DOHH2 (cell line): ENCODE data around the gene MACROD2.
"Not testable (repeated sequence)": the region's sequence is repeated elsewhere in the genome, so short reads cannot be mapped to it uniquely, and the experiment has no call there.

ENCODE experiments used
- H3F3A ChIP-seq: fragments of 200-600 bp; sonication (generic), shearing (Covaris generic); 2 replicates; pipeline ENCODE4 v1.6.0; 2016; ENCODE audit warnings: antibody characterized with exemption, mild to moderate bottlenecking; ENCODE audit not compliant: control insufficient read depth, insufficient read depth
- H3K27ac ChIP-seq: fragments of 200-600 bp; sonication (generic); 2 replicates; pipeline ENCODE4 v1.5.1; 2014; ENCODE audit warnings: low read depth, mild to moderate bottlenecking, low read length, moderate library complexity
- H3K27me3 ChIP-seq: fragments of 200-600 bp; sonication (generic); 2 replicates; pipeline ENCODE4 v1.6.1; 2014; ENCODE audit warnings: mild to moderate bottlenecking, low read length, mixed read lengths; ENCODE audit not compliant: control insufficient read depth
- H3K36me3 ChIP-seq: fragments of 200-600 bp; sonication (generic); 2 replicates; pipeline ENCODE4 v1.6.1; 2014; ENCODE audit warnings: mild to moderate bottlenecking, low read length, moderate library complexity, mixed read lengths; ENCODE audit not compliant: control insufficient read depth
- H3K4me1 ChIP-seq: fragments of 200-600 bp; sonication (generic); 2 replicates; pipeline ENCODE4 v1.6.1; 2014; ENCODE audit warnings: mild to moderate bottlenecking, low read length, mixed read lengths; ENCODE audit not compliant: control insufficient read depth
- H3K4me2 ChIP-seq: fragments of 200-600 bp; sonication (generic); 2 replicates; pipeline ENCODE4 v1.6.0; 2014; ENCODE audit warnings: mild to moderate bottlenecking, low read length, moderate library complexity
- H3K4me3 ChIP-seq: fragments of 200-600 bp; sonication (generic); 2 replicates; pipeline ENCODE4 v1.5.1; 2014; ENCODE audit warnings: mild to moderate bottlenecking, low read length, mixed read lengths
- H3K79me2 ChIP-seq: fragments of 200-600 bp; sonication (generic); 2 replicates; pipeline ENCODE4 v1.6.1; 2014; ENCODE audit warnings: mild to moderate bottlenecking, low read length, mixed read lengths; ENCODE audit not compliant: control insufficient read depth
- H3K9me2 ChIP-seq: fragments of 200-600 bp; sonication (generic); replicated peaks from 2 replicates; pipeline ENCODE4 v1.6.1; 2014; ENCODE audit warnings: mild to moderate bottlenecking, low read length, mixed read lengths; ENCODE audit not compliant: control insufficient read depth
- H3K9me3 ChIP-seq: fragments of 200-600 bp; sonication (generic); 2 replicates; pipeline ENCODE4 v1.6.1; 2014; ENCODE audit warnings: antibody characterized with exemption, low read length, mixed read lengths; ENCODE audit not compliant: control insufficient read depth, insufficient read depth
- H4K20me1 ChIP-seq: fragments of 200-600 bp; sonication (generic); 2 replicates; pipeline ENCODE4 v1.6.0; 2014; ENCODE audit warnings: low read depth, mild to moderate bottlenecking, antibody characterized with exemption, low read length, moderate library complexity; ENCODE audit not compliant: control insufficient read depth, insufficient read depth
- EZH2phosphoT487 ChIP-seq: fragments of 200-600 bp; sonication (generic); IDR thresholded peaks from 2 replicates; pipeline ENCODE4 v1.6.1; 2017; ENCODE audit warnings: borderline replicate concordance, mild to moderate bottlenecking, antibody characterized with exemption, low read length, moderate library complexity, mixed read lengths
- TF ChIP-seq, protein P1 (sequence below): fragments of 200-600 bp; sonication (generic); IDR thresholded peaks from one replicate; pipeline ENCODE4 v1.5.1; 2014; ENCODE audit warnings: antibody characterized with exemption, mild to moderate bottlenecking, low read depth, low read length; ENCODE audit not compliant: poor library complexity, severe bottlenecking

Gene MACROD2

DNA sequence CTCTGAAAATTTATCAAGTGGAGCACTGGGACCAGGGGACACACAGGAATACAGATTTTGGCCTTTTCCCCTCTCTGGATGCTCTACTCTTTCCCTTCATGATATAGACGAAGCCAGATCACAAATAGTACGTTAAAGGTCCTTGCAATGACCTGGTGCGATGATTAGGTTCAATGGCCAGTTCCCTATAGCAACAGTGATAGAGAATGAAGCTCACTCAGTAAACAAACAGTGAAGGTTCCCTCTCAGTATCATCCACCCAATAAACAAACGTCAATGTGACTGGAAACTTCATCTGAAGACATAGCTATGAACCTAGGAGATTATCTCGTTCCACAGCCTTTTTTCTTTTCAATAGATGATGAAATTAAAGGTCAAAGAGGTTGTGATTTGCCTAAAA lies 1981.7 kb downstream of the MACROD2 start:
- Histone ChIP-seq H3F3A (no peaks in the 10 kb centered on the region), H3K79me2 (no peaks in the 10 kb centered on the region), H3K9me3 (no peaks in the 10 kb centered on the region), H3K4me1 (no peaks in the 10 kb centered on the region), H3K27me3 (no peaks in the 10 kb centered on the region), H3K36me3 (no peaks in the 10 kb centered on the region), H3K9me2 (no peaks in the 10 kb centered on the region), H3K27ac (no peak overlapping the region), H4K20me1 (no peaks in the 10 kb centered on the region), H3K4me2 (no peak overlapping the region), H3K4me3 (no peak overlapping the region)
- no peak for TF ChIP-seq EZH2phosphoT487
- TF ChIP-seq, protein P1, sequence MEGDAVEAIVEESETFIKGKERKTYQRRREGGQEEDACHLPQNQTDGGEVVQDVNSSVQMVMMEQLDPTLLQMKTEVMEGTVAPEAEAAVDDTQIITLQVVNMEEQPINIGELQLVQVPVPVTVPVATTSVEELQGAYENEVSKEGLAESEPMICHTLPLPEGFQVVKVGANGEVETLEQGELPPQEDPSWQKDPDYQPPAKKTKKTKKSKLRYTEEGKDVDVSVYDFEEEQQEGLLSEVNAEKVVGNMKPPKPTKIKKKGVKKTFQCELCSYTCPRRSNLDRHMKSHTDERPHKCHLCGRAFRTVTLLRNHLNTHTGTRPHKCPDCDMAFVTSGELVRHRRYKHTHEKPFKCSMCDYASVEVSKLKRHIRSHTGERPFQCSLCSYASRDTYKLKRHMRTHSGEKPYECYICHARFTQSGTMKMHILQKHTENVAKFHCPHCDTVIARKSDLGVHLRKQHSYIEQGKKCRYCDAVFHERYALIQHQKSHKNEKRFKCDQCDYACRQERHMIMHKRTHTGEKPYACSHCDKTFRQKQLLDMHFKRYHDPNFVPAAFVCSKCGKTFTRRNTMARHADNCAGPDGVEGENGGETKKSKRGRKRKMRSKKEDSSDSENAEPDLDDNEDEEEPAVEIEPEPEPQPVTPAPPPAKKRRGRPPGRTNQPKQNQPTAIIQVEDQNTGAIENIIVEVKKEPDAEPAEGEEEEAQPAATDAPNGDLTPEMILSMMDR: no peak

GRCh38 chr20:15977758-15978157 lies 1982.4 kb downstream of the MACROD2 start:
- Histone ChIP-seq H3K27me3 (no peaks in the 10 kb centered on the region), H3K79me2 (no peaks in the 10 kb centered on the region), H3K27ac (no peak overlapping the region), H3F3A (no peaks in the 10 kb centered on the region), H3K9me3 (no peaks in the 10 kb centered on the region), H3K4me1 (no peaks in the 10 kb centered on the region), H4K20me1 (no peaks in the 10 kb centered on the region), H3K4me2 (no peak overlapping the region), H3K9me2 (no peaks in the 10 kb centered on the region), H3K36me3 (no peaks in the 10 kb centered on the region), H3K4me3 (no peak overlapping the region)
- no peak for TF ChIP-seq EZH2phosphoT487
- TF ChIP-seq, protein P1: no peak

DNA sequence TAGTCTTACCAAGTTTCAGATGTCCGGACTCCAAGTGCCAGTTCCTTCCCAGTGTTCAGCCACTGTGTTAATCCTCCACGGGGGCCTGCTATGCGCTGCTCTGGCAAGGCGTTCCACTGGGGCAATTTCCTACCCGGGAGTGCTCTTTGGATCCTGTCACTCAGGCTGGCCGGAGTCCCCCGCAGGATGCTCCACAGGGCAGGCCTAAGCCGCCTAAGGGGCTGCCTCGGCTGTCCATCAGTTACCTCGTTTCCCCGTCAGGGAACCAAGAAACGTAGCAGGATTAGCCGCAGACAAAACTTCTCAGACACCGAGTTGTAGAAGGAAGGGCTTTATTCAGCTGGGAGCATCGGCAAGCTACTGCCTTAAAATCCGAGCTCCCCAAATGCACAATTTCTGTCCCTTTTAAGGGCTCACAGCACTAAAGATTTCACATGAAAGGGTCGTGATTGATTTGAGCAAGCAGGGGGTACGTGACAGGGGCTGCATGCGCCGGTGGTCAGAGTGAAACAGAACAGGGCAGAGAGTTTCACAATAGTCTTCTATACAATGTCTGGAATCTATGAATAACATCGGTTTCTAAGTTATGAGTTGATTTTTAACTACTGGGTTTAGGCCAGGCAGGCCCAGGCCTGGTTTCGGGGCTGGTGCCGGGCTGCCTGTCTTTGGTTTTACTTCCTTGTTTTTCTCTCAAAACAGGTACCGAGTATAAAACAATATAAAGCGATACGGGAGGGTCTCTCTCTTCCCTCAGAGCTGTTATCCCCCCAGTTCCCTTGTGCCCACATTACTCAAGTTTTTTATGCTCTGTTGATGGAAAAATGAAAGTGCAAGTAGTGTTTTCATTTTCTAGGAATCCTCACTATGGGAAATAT lies 1990.4 kb downstream of the MACROD2 start:
- Histone ChIP-seq H3K4me1 (peaks cover 16% of the 10 kb centered on the region), H3K4me3 (peak overlapping the region; percentile 37), H3K4me2 (peak overlapping the region; percentile 52)
- H3K27ac ChIP-seq, H3K79me2 ChIP-seq, H3K9me3 ChIP-seq, H3K36me3 ChIP-seq, H3K9me2 ChIP-seq, H4K20me1 ChIP-seq, H3K27me3 ChIP-seq, H3F3A ChIP-seq: not testable (repeated sequence)

DNA sequence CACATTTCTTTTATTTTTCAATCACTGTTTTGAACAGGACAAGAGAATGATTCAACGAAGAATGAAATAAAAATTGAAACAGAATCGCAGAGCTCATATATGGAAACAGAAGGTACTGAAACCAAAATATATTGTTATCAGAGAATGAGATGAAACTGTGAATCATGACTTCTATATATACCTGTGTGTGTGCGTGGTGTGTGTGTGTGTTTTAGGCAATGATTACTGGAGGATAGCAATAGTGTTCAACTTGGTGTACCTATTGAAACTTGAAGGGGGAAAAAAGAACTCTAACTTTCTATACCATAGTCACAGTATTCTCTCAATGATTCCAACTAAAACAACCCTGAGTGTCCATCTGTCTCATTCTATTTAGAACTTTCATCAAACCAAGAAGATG lies 1991.4 kb downstream of the MACROD2 start:
- Histone ChIP-seq H3K79me2 (no peaks in the 10 kb centered on the region), H3K27ac (no peak overlapping the region), H3K4me1 (peaks cover 16% of the 10 kb centered on the region), H3K27me3 (no peaks in the 10 kb centered on the region), H3K4me3 (peak overlapping the region; percentile 37; the same call in 1 of the 2 replicates), H3F3A (no peaks in the 10 kb centered on the region), H3K9me3 (no peaks in the 10 kb centered on the region), H4K20me1 (no peaks in the 10 kb centered on the region), H3K9me2 (no peaks in the 10 kb centered on the region), H3K4me2 (peak overlapping the region; percentile 52), H3K36me3 (no peaks in the 10 kb centered on the region)
- TF ChIP-seq, protein P1: no peak
- TF ChIP-seq EZH2phosphoT487: no peak
